ENCODE data around the gene CDR2L.

DNA sequence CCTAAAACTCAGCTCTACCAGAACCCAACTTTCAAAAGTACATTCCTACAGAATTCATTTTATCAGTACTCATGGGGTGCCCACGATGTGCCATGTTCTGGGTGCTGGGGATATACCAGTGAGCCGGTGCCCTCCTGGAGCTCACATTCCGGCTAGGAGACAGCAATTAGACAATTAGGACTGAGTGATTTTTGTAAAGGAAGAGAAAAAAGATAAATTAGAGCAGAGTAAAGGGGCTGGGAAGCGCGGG is 24.6 kb downstream of the CDR2L start:
- no peak for TF ChIP-seq POLR2A (IDR thresholded peaks at IDR 0.05; ENCODE audit: extremely low read depth, insufficient read length)
- TF ChIP-seq, protein P1, sequence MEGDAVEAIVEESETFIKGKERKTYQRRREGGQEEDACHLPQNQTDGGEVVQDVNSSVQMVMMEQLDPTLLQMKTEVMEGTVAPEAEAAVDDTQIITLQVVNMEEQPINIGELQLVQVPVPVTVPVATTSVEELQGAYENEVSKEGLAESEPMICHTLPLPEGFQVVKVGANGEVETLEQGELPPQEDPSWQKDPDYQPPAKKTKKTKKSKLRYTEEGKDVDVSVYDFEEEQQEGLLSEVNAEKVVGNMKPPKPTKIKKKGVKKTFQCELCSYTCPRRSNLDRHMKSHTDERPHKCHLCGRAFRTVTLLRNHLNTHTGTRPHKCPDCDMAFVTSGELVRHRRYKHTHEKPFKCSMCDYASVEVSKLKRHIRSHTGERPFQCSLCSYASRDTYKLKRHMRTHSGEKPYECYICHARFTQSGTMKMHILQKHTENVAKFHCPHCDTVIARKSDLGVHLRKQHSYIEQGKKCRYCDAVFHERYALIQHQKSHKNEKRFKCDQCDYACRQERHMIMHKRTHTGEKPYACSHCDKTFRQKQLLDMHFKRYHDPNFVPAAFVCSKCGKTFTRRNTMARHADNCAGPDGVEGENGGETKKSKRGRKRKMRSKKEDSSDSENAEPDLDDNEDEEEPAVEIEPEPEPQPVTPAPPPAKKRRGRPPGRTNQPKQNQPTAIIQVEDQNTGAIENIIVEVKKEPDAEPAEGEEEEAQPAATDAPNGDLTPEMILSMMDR (IDR thresholded peaks at IDR 0.05; ENCODE audit: low read depth, low read length), result no peak
